Ovary (tissue), 3 donors: ENCODE measurements around the gene SOCS1.

Source experiments
- POLR2A ChIP-seq: fragments of 450-650 bp; IDR thresholded peaks from one replicate; pipeline ENCODE4 v1.6.1; 2017; ENCODE audit warnings: antibody characterized with exemption, mild to moderate bottlenecking, moderate library complexity
- TF ChIP-seq, protein P1 (sequence below), 3 donors: fragments of 450-650 bp in 2 of 3; fragments of 200-600 bp in 1 of 3; IDR thresholded peaks; one replicate each; pipeline versions ENCODE4 v1.5.1 to v1.8.0; 2016 to 2022; ENCODE audit warnings: antibody characterized with exemption in 3 of 3, mild to moderate bottlenecking in 1 of 3
- donor health status: DM: no; HTN: no; CAD: no.

DNA sequence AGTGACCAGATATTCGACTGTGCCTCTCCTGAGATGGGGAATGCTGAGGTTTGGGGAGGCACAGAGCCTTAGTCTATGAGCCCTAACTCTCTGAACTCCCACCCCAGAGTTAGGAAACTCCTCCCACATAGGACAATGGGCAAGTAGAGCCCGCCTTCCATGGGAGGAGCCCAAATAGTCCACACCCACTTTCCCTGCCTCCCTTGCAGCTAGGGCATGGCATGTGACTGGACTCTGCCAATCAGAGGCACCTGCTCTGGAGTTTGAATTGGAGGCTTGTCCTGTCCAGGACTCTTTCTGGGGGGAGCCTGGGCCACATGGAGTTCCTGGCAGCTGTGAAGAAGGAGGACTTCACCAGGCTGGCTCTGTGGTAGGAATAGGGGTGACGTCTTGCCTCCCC lies 48.4 kb downstream of the SOCS1 start:
- TF ChIP-seq, protein P1, sequence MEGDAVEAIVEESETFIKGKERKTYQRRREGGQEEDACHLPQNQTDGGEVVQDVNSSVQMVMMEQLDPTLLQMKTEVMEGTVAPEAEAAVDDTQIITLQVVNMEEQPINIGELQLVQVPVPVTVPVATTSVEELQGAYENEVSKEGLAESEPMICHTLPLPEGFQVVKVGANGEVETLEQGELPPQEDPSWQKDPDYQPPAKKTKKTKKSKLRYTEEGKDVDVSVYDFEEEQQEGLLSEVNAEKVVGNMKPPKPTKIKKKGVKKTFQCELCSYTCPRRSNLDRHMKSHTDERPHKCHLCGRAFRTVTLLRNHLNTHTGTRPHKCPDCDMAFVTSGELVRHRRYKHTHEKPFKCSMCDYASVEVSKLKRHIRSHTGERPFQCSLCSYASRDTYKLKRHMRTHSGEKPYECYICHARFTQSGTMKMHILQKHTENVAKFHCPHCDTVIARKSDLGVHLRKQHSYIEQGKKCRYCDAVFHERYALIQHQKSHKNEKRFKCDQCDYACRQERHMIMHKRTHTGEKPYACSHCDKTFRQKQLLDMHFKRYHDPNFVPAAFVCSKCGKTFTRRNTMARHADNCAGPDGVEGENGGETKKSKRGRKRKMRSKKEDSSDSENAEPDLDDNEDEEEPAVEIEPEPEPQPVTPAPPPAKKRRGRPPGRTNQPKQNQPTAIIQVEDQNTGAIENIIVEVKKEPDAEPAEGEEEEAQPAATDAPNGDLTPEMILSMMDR (IDR thresholded peaks at IDR 0.05): no peak
- no peak for TF ChIP-seq POLR2A
